Esophagus (tissue), 2 donors: Measurements from ENCODE around the gene TDP1. TPM values are rescaled to one million over a fixed set of nuclear protein-coding genes. Genes with fewer than 3 reads are reported as not detected.
"Not testable (repeated sequence)": the region's sequence is repeated elsewhere in the genome, so short reads cannot be mapped to it uniquely, and the experiment has no call there.

Experiments
- H3K27ac ChIP-seq, 2 donors: one replicate each; pipeline ENCODE4 v1.5.1; 2013; ENCODE audit warnings: low read depth in 2 of 2, mild to moderate bottlenecking in 2 of 2, inconsistent platforms in 1 of 2, low read length in 1 of 2, moderate library complexity in 1 of 2
- H3K27me3 ChIP-seq, 2 donors: one replicate each; pipeline ENCODE4 v1.6.1; 2013; ENCODE audit warnings: low read length in 2 of 2, control low read depth in 1 of 2, mild to moderate bottlenecking in 1 of 2; ENCODE audit not compliant: insufficient read depth in 2 of 2, control insufficient read depth in 1 of 2
- H3K36me3 ChIP-seq, 2 donors: one replicate each; pipeline ENCODE4 v1.6.1; 2013; ENCODE audit warnings: low read length in 1 of 2; ENCODE audit not compliant: control insufficient read depth in 2 of 2, insufficient read depth in 2 of 2
- H3K4me1 ChIP-seq, 2 donors: one replicate each; pipeline ENCODE4 v1.6.1; 2013; ENCODE audit warnings: low read length in 1 of 2; ENCODE audit not compliant: control insufficient read depth in 2 of 2, insufficient read depth in 2 of 2
- H3K4me3 ChIP-seq, 2 donors: one replicate each; pipeline ENCODE4 v1.5.1; 2013; ENCODE audit warnings: low read length in 2 of 2, mild to moderate bottlenecking in 2 of 2, low read depth in 1 of 2, moderate library complexity in 1 of 2
- H3K9me3 ChIP-seq, 2 donors: one replicate each; pipeline ENCODE4 v1.6.1; 2013; ENCODE audit warnings: mild to moderate bottlenecking in 2 of 2, low read depth in 1 of 2, low read length in 1 of 2, moderate library complexity in 1 of 2; ENCODE audit not compliant: control insufficient read depth in 2 of 2, insufficient read depth in 1 of 2
- WGBS, 2 donors: extraction: QIAGEN DNeasy Blood & Tissue Kit; methylation state at CpG; one replicate each; pipeline ENCODE4 v1.1.7; 2013; 5-methylcytosine and 5-hydroxymethylcytosine counted together
- polyA plus RNA-seq, 2 donors: library from polyadenylated mRNA; stranded (reverse); fragments of 200-250 nt; gene quantifications; one replicate each; pipeline ENCODE4 v1.2.3, GENCODE V29; 2013
- donor health status: healthy with polysubstance abuse.
- donor health status: Bipolar disorder and iron deficiency.

The TDP1 gene
- polyA plus RNA-seq, 2 donors = 2.8 to 7.6 TPM

DNA sequence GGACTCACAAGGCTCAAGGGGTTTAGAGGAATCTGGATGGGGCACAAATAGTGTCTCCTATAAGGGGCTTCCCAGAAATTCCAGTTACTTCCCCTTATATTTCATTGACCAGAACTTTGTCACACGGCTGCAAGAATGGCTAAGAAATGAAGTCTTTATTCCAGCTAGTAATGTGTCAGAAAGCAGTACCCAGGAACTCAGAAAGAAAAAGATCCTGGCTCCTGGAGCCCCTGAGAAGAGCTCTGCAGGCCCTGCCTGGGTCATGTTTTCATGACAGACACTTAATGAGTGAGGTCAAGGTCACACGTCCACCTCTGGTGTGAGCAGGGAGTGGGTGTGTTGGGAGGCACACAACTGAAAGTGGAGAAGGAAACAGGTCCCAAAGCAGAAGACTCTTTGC lies 123.8 kb downstream of the TDP1 start:
- WGBS, 2 donors = 80 to 81% methylated on average over 2 of the region's 2 CpGs
- Histone ChIP-seq H3K27me3 (no peaks in the 10 kb centered on the region), H3K4me1 (no peaks in the 10 kb centered on the region)

DNA sequence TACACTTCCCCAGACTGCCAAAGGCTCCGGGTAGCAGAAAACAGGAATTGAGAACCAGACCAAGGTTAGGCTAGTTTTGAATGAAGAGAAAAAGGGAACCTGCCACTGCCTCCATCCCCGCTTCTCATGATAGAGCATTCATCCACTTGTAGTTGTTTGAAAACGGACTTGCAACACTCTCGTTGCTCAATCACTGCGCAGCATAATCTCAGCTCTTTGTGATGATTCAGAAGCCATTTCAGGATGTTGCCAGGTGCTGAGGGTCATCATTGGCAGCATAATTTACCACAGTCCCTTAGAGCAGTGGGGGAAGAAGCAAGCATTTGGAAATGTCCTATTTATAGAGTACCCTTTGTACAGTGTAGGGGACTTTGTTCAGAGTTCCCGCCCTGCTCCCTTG lies 131.7 kb downstream of the TDP1 start:
- no peak overlapping the region for H3K27ac ChIP-seq
- H3K27me3 ChIP-seq = peaks cover 0 to 3% of the 10 kb centered on the region in 2 donors
- H3K4me1 ChIP-seq = no peaks in the 10 kb centered on the region
- 69 to 81% methylated on average over 6 of the region's 6 CpGs for WGBS, 2 donors
- H3K36me3 ChIP-seq = no peaks in the 10 kb centered on the region
- no peaks in the 10 kb centered on the region for H3K9me3 ChIP-seq
- no peak overlapping the region for H3K4me3 ChIP-seq

More for the DNA sequence above, 123.8 kb downstream of the TDP1 start:
- Histone ChIP-seq H3K27ac (no peak overlapping the region), H3K9me3 (no peaks in the 10 kb centered on the region), H3K36me3 (no peaks in the 10 kb centered on the region), H3K4me3 (no peak overlapping the region)

DNA sequence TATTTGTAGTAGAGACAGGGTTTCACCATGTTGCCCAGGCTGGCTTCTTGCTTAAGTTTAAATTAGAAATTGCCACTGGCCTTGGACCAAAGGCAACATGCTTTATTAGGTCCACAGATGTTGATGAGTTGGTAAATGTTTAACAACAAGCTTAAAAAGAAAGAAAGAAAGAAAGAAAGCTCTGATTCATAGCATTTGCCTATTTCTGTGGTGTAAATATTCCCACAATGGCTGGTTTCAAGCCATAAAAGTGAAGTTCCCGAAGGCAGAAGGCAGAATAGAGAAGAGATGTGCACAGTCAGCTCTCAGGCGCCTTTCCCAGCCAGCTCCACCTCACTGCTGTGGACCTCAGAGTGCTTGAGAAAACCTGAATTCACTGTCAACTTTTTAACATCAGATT lies 132.4 kb downstream of the TDP1 start:
- 87 to 88% methylated on average over 2 of the region's 2 CpGs for WGBS, 2 donors
- no peaks in the 10 kb centered on the region for H3K4me1 ChIP-seq
- no peaks in the 10 kb centered on the region for H3K36me3 ChIP-seq
- peaks cover 0 to 3% of the 10 kb centered on the region in 2 donors for H3K27me3 ChIP-seq
- no peak overlapping the region for H3K4me3 ChIP-seq
- H3K9me3 ChIP-seq = no peaks in the 10 kb centered on the region
- H3K27ac ChIP-seq = no peak overlapping the region

DNA sequence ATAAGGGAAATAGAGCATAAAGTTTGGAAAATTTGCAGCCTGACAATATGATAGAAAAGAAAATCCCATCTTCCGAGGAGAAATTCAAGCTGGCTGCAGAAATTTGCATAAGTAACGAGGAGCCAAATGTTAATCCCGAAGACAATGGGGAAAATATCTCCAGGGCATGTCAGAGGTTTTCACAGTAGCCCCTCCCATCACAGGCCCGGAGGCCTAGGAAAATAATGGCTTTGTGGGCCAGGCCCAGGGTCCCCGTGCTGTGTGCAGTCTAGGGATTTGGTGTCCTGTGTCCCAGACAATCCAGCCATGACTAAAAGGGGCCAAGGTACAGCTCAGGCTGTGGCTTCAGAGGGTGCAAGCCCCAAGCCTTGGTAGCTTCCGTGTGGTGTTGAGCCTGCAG lies 133.8 kb downstream of the TDP1 start:
- not testable (repeated sequence) for H3K4me1 ChIP-seq, H3K9me3 ChIP-seq, H3K27ac ChIP-seq, H3K4me3 ChIP-seq, H3K27me3 ChIP-seq, H3K36me3 ChIP-seq
- WGBS, 2 donors = 42 to 44% methylated on average over 6 of the region's 6 CpGs

DNA sequence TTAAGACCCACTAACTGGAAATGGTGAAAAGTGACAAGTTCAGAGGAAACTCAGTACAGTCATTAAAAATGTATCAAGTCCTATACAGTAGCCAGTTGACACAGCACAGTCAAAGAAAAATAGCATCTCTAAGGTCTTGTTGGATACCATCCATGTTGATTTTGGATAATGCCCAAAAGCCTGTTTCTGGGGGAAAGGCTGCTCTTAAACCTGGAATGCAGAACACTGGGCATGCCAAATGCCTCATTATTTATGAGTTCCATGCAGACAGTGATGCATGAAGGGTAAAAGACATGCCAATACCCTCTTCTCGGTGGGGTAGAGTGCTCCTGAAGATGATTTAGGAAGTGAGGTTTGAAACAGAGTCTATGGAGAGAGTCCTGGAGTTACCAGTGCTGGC lies 135.7 kb downstream of the TDP1 start:
- Histone ChIP-seq H3K27me3 (peaks cover 0 to 2% of the 10 kb centered on the region in 2 donors), H3K9me3 (no peaks in the 10 kb centered on the region), H3K36me3 (no peaks in the 10 kb centered on the region), H3K4me3 (no peak overlapping the region), H3K27ac (no peak overlapping the region), H3K4me1 (no peaks in the 10 kb centered on the region)
- WGBS, 2 donors = 7 to 30% methylated on average over 1 of the region's 1 CpG

DNA sequence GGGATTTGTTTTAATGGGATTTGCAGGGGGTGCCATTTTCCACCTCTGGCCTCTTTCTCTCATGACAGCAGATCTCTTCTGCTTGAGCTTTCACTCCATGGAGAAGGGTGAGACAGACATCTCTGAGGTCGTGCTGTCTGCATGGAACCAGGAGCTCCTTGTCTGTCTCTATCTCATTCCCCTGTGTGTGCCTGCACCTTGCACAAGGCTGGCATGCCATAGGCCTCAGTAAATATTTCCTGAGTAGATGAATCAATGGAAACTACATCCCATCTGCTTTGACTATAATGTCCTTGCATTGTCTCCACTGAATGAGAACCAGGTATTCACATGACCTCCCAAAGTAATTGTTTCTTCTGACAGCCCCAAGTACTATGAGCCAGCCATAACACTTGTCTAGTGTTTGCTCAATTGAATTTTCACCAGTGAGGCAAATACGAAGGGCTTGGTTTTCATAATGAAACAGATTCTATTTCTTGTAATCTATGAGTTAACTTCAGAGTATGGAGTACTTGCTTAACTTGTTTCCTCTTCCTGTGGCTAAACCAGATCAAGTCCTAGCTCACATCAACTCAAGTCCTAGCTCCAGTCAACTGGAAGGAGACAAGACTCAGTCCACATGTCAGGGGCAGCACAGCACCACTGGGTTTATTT lies 138.3 kb downstream of the TDP1 start:
- Histone ChIP-seq H3K4me3 (no peak overlapping the region), H3K36me3 (no peaks in the 10 kb centered on the region), H3K27ac (peak overlapping the region in 1 of 2 donors; percentile 30), H3K4me1 (no peaks in the 10 kb centered on the region), H3K9me3 (no peaks in the 10 kb centered on the region), H3K27me3 (no peaks in the 10 kb centered on the region)
- WGBS, 2 donors = 68 to 78% methylated on average over 2 of the region's 2 CpGs

Other genes with a start within 250 kb of the TDP1 start
- gene EFCAB11, start 1.2 kb upstream of the TDP1 start, polyA plus RNA-seq = 1 to 10 TPM; 6.2 to 6.3 TPM
- gene KCNK13, start 106.1 kb downstream of the TDP1 start, polyA plus RNA-seq = under 1 TPM; 0.06 to 0.07 TPM